Measurements from ENCODE around the gene SLC25A45. TPM values are rescaled to one million over a fixed set of nuclear protein-coding genes. Genes with fewer than 3 reads are reported as not detected.
A peak's percentile ranks its signal among the peaks of the same experiment; 100 is the strongest.

The SLC25A45 gene
- total RNA-seq, 1 experiment from 2014 or later: 1.1 TPM

GRCh38 chr11:65329944-65330403, 52.5 kb downstream of the SLC25A45 start:
- no peak overlapping the region for H3K27ac Mint-ChIP-seq
- Histone ChIP-seq H4K20me1 (ENCODE audit: control insufficient read depth, insufficient read depth, insufficient read length) (no peaks in the 10 kb centered on the region), H3K9me3 (ENCODE audit: control insufficient read depth, low read depth, low read length) (no peaks in the 10 kb centered on the region), H3T11ph (ENCODE audit: low read length) (no peak overlapping the region), H3K4ac (ENCODE audit: low read depth, low read length) (no peak overlapping the region), H2AK5ac (ENCODE audit: insufficient read length, low read length) (no peak overlapping the region), H2BK15ac (ENCODE audit: low read depth, low read length) (no peak overlapping the region), H2BK20ac (ENCODE audit: low read depth, low read length, poor library complexity, severe bottlenecking) (no peak overlapping the region), H3K23me2 (ENCODE audit: insufficient read length, low read depth, low read length, poor library complexity, severe bottlenecking) (peaks cover 4% of the 10 kb centered on the region), H3K27ac (ENCODE audit: insufficient read length, low read depth, low read length) (no peak overlapping the region), H4K8ac (replicated peaks; ENCODE audit: insufficient read length, low read depth, low read length) (no peak overlapping the region), H3K79me2 (ENCODE audit: insufficient read depth, low read length) (peaks cover 6% of the 10 kb centered on the region; the same call in 1 of the 2 replicates), H2BK5ac (ENCODE audit: insufficient read length, low read length) (no peak overlapping the region), H3K27me3 (ENCODE audit: insufficient read depth, low read length) (no peaks in the 10 kb centered on the region), H3K4me1 (ENCODE audit: insufficient read depth, low read length) (0 out of 2 replicates have a peak, but pooled peaks cover 2% of the 10 kb centered on the region), H4K5ac (ENCODE audit: insufficient read length, low read depth, low read length) (no peak overlapping the region), H3K9ac (ENCODE audit: extremely low read depth, insufficient read length, low read length) (no peak overlapping the region), H2AFZ (ENCODE audit: low read length) (peak overlapping the region; percentile 59), H3K4me2 (ENCODE audit: insufficient read depth, insufficient read length, low read length) (no peak overlapping the region), H3K14ac (ENCODE audit: insufficient read depth, low read length) (no peak overlapping the region), H3K79me1 (ENCODE audit: insufficient read depth, low read depth, low read length, poor library complexity, severe bottlenecking) (no peaks in the 10 kb centered on the region), H2BK120ac (ENCODE audit: low read depth, low read length, poor library complexity, severe bottlenecking) (no peak overlapping the region), H3K18ac (ENCODE audit: insufficient read length, low read depth, low read length) (no peak overlapping the region), H3K56ac (ENCODE audit: insufficient read length, low read depth, low read length) (no peak overlapping the region), H2BK12ac (ENCODE audit: insufficient read length, low read depth, low read length) (no peak overlapping the region), H4K91ac (ENCODE audit: insufficient read length, low read depth, low read length) (no peak overlapping the region), H3K23ac (ENCODE audit: insufficient read length, low read depth, low read length) (no peak overlapping the region)
- peaks cover 0 to 1% (median 0%) of the 10 kb centered on the region in 3 experiments; a peak in 1 of 7 replicates for H3K36me3 Mint-ChIP-seq (ENCODE audit: insufficient read depth in 1 of 3, low read depth in 3 of 3)
- H3K27me3 Mint-ChIP-seq (ENCODE audit: low read depth): peaks cover 4% of the 10 kb centered on the region
- DNase-seq: peak; percentile 76
- peaks cover 13 to 14% of the 10 kb centered on the region in 2 experiments for H3K4me1 Mint-ChIP-seq
- no CpG with 5 or more reads among the region's 13 CpGs for WGBS (ENCODE audit: extremely low coverage, insufficient read length, low lambda C conversion rate)
- peak overlapping the region in 1 of 2 experiments; percentile 41; a peak in 2 of 5 replicates for H3K4me3 Mint-ChIP-seq
- H3K9me3 Mint-ChIP-seq: no peaks in the 10 kb centered on the region; a peak in 1 of 5 replicates
- TF ChIP-seq CTCF (conservative IDR thresholded peaks at IDR 0.05): peak; percentile 87

All from H9 (cell line).